Subcutaneous adipose tissue (tissue), 4 donors: Measurements from ENCODE around the gene HILPDA. TPM values are rescaled to one million over a fixed set of nuclear protein-coding genes. Genes with fewer than 3 reads are reported as not detected.

Experiments
- CTCF ChIP-seq: fragments of 450-650 bp; IDR thresholded peaks from one replicate; pipeline ENCODE4 v1.5.1; 2016; ENCODE audit warnings: low read depth, mild to moderate bottlenecking, control low read depth, antibody characterized with exemption, moderate library complexity
- total RNA-seq, 4 donors: library from RNA; depleted of rRNA; stranded (reverse); fragments of >200 nt; gene quantifications; one replicate each; pipeline ENCODE4 v1.1.0, GENCODE V29; 2016

Gene HILPDA
- total RNA-seq, 4 donors from 2014 or later, result 20.7 to 116 (median 74.1) TPM

- no peak for TF ChIP-seq CTCF
Measured at GRCh38 chr7:128410451-128410753, 45.3 kb upstream of the HILPDA start.

- TF ChIP-seq CTCF, result no peak
Measured at GRCh38 chr7:128415217-128415785, 40.4 kb upstream of the HILPDA start.

DNA sequence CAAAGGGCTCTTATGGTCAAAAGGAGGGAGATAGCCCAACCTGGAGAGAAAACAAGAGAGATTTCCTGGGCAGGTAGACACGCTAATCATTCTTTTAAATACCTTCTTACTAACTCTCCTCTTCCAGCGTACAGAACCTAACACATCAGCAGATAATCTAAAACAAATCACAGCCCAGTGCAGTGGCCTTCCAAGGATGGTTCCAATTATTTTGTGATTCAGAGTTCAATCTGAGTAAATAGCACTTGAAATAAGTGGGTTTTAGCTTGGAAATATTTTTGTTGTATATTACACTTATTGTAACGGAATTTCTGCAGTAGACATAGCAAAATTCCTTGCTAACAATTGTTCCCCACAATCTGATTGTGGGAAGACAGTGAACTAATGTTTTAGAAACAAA lies 38.6 kb upstream of the HILPDA start:
- TF ChIP-seq CTCF, result no peak

- no peak for TF ChIP-seq CTCF
Measured at GRCh38 chr7:128419257-128419656, 36.4 kb upstream of the HILPDA start.

DNA sequence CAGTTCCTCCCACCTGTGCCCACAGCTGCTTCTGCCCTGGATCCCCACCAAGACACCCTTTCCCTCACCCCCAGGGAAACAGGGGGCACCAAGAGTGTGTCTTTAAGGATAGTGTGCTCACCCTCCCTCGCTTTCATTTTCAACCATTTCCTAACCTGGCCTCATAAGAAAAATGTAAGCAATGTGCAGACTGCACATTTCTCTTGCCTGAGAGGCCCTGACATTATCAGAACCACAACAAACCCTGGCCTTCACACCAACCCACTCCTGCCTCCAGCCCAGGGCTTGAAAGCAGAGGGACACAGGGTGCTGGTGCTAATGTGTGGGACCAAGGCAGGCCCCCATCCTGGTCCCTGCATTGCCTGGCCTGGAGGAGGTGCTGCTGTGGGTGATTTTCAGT lies 34.9 kb upstream of the HILPDA start:
- TF ChIP-seq CTCF, result no peak

DNA sequence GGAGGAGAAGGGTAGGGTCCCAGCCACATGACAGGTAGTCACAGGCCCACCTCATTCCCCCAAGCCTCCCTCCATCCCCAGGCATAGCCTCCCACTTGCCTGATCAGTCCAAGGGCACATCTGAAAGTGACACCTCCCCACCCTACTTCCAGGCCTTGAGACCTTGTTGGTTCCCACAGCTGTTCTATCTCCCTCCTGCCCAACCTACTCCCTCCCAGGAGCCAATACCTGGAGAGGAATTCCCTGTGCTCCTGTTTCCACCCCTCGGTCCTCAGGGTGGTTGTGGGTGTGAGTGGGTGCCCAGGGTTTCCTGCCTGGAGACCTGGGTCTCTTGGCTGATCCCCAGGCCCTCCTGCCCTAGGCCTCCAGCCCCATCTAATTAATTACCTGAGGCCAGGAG lies 34.3 kb upstream of the HILPDA start:
- TF ChIP-seq CTCF, result no peak

GRCh38 chr7:128422037-128422436 lies 33.6 kb upstream of the HILPDA start:
- TF ChIP-seq CTCF, result no peak

DNA sequence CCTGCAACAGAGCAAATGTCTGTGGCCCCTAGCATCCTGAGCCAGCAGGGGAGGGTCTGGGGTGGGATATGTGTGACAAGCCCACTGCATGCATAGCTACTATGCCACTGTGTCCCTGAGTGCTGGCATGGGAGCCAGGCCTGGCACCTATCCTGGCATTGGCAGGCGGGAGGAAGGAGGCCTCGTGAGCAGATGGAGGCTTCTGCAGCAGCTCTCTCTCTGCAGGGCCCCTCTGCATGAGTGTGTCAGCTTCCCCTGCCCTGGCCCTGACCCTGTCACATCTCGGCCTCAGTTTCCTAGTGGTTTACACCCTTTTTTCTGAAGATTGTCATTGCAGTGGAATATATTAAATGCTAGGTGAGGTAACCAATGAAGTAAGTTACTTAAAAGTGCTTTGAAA lies 32.8 kb upstream of the HILPDA start:
- TF ChIP-seq CTCF, result no peak
